ELF-1 (cell line): Measurements from ENCODE around the gene ZFP42.
"Not testable (repeated sequence)": the region's sequence is repeated elsewhere in the genome, so short reads cannot be mapped to it uniquely, and the experiment has no call there.

Experiments used
- DNase-seq: peaks from one replicate; pipeline ENCODE4 v3.0.0-alpha.2; 2016; ENCODE audit warnings: low read depth, low spot score

Gene ZFP42

GRCh38 chr4:188021548-188022249 lies 26.1 kb downstream of the ZFP42 start:
- peak; percentile 87 for DNase-seq

GRCh38 chr4:188023682-188024081 lies 28.1 kb downstream of the ZFP42 start:
- peak; percentile 78 for DNase-seq

- no peak for DNase-seq
These were observed 29.9 kb downstream of the ZFP42 start for GRCh38 chr4:188025476-188025875.

GRCh38 chr4:188029114-188029513 lies 33.5 kb downstream of the ZFP42 start:
- DNase-seq, result no peak

GRCh38 chr4:188030401-188030800 lies 34.8 kb downstream of the ZFP42 start:
- DNase-seq, result no peak

GRCh38 chr4:188031751-188032150 lies 36.2 kb downstream of the ZFP42 start:
- peak; percentile 63 for DNase-seq

GRCh38 chr4:188032170-188032569 lies 36.6 kb downstream of the ZFP42 start:
- DNase-seq, result peak; percentile 71

- peak; percentile 70 for DNase-seq
These were observed 37.0 kb downstream of the ZFP42 start for GRCh38 chr4:188032583-188032982.

- no peak for DNase-seq
These were observed 41.6 kb downstream of the ZFP42 start for GRCh38 chr4:188037003-188037713.

GRCh38 chr4:188041721-188042120 lies 46.1 kb downstream of the ZFP42 start:
- peak; percentile 78 for DNase-seq

GRCh38 chr4:188042191-188042590 lies 46.6 kb downstream of the ZFP42 start:
- DNase-seq, result peak; percentile 87

- DNase-seq, result peak; percentile 49
These were observed 47.6 kb downstream of the ZFP42 start for GRCh38 chr4:188043154-188043553.

- not testable (repeated sequence) for DNase-seq
These were observed 49.9 kb downstream of the ZFP42 start for GRCh38 chr4:188045461-188045860.

GRCh38 chr4:188046657-188047056 lies 51.1 kb downstream of the ZFP42 start:
- DNase-seq, result no peak

- DNase-seq, result no peak
These were observed 57.7 kb downstream of the ZFP42 start for GRCh38 chr4:188053302-188053701.
